Sigmoid colon (tissue), 7 donors: ENCODE results near the gene ASB7. TPM values are rescaled to one million over a fixed set of nuclear protein-coding genes. Genes with fewer than 3 reads are reported as not detected.

Experiments
- DNase-seq: peaks from one replicate; pipeline ENCODE4 v3.0.0-alpha.2; 2019
- H3K27ac ChIP-seq, 4 donors: fragments of 200-600 bp; sonication (generic); one replicate each; pipeline ENCODE4 v1.5.1; 2016 to 2019; ENCODE audit warnings: mild to moderate bottlenecking in 1 of 4
- H3K27me3 ChIP-seq, 3 donors: fragments of 200-600 bp; sonication (generic); one replicate each; pipeline ENCODE4 v1.5.1; 2019; ENCODE audit warnings: mild to moderate bottlenecking in 1 of 3
- H3K36me3 ChIP-seq, 4 donors: fragments of 200-600 bp; sonication (generic); one replicate each; pipeline ENCODE4 v1.5.1; 2016 to 2019
- H3K4me1 ChIP-seq, 4 donors: fragments of 200-600 bp; sonication (generic); one replicate each; pipeline ENCODE4 v1.5.1; 2017 to 2019
- H3K4me3 ChIP-seq, 4 donors: fragments of 200-600 bp; sonication (generic); one replicate each; pipeline ENCODE4 v1.5.1; 2017 to 2019; ENCODE audit warnings: mild to moderate bottlenecking in 2 of 4, moderate library complexity in 1 of 4
- H3K9me3 ChIP-seq, 4 donors: fragments of 200-600 bp in 3 of 4; sonication (generic) in 3 of 4; one replicate each; pipeline versions ENCODE4 v1.5.1 to v1.6.1; 2013 to 2019
- EP300 ChIP-seq, 4 donors: sonication (generic); formaldehyde crosslinking; IDR thresholded peaks; one replicate each; pipeline ENCODE4 v1.6.1; 2017; ENCODE audit warnings: antibody characterized with exemption in 4 of 4
- POLR2A ChIP-seq, 2 donors: fragments of 450-650 bp; IDR thresholded peaks; one replicate each; pipeline ENCODE4 v1.6.1; 2016; ENCODE audit warnings: antibody characterized with exemption in 2 of 2, mild to moderate bottlenecking in 2 of 2, moderate library complexity in 2 of 2
- POLR2AphosphoS5 ChIP-seq, 4 donors: sonication (generic); formaldehyde crosslinking; IDR thresholded peaks; one replicate each; pipeline ENCODE4 v1.6.1; 2017; ENCODE audit warnings: antibody characterized with exemption in 4 of 4
- WGBS, 2 donors: extraction: QIAGEN DNeasy Blood & Tissue Kit; methylation state at CpG; one replicate each; pipeline ENCODE4 v1.1.7; 2013; 5-methylcytosine and 5-hydroxymethylcytosine counted together
- intact Hi-C: fragments of 100-400 bp; cut with DNase I; formaldehyde crosslinking; loops from one replicate; pipeline ENCODE4 v1.15.1; 2023
- polyA plus RNA-seq, 3 donors: library from polyadenylated mRNA; stranded (reverse); fragments of 200-250 nt; gene quantifications; one replicate each; pipeline ENCODE4 v1.2.3, GENCODE V29; 2013
- total RNA-seq, 4 donors: library from RNA; depleted of rRNA; stranded (reverse); fragments of >200 nt; gene quantifications; one replicate each; pipeline ENCODE4 v1.1.0, GENCODE V29; 2016
- TF ChIP-seq, protein P1 (sequence below), 4 experiments: fragments of 450-650 bp in 3 of 4; fragments of 200-600 bp in 1 of 4; IDR thresholded peaks; one replicate each; pipeline ENCODE4 v1.5.1; 2016 to 2019; ENCODE audit warnings: antibody characterized with exemption in 4 of 4, mild to moderate bottlenecking in 3 of 4, moderate library complexity in 2 of 4
- donor health status: healthy with polysubstance abuse.
- donor health status: Bipolar disorder and iron deficiency.
- donor health status: healthy.

ASB7 gene
- total and polyA plus RNA-seq, 7 donors: 7.2 to 15.7 (median 10.7) TPM

DNA sequence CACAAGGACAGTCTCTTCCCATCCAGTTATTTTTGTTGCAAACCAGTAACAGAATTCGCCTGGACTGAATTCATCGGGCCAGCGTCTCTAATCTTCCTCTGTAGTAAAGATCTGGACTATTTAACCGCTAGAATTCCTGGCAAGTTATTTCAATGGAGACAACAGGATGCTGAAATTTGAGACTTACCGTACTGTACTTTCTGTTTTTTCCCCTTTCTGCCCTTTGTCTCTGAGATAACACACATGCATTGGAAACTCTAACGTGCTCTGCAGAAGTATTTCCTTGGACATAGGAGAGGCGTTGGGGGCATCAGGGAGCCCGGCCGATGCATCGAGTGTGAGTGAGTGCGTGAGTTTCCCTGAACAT is 61.5 kb downstream of the ASB7 start:
- DNase-seq: no peak
- intact Hi-C loops: no loop called here
- Histone ChIP-seq H3K36me3 (no peaks in the 10 kb centered on the region), H3K9me3 (no peaks in the 10 kb centered on the region), H3K4me3 (no peak overlapping the region), H3K27ac (peak overlapping the region in 2 of 4 donors; percentile 49 to 59), H3K27me3 (no peaks in the 10 kb centered on the region), H3K4me1 (peaks cover 0 to 52% (median 22%) of the 10 kb centered on the region in 4 donors)
- TF ChIP-seq, protein P1, sequence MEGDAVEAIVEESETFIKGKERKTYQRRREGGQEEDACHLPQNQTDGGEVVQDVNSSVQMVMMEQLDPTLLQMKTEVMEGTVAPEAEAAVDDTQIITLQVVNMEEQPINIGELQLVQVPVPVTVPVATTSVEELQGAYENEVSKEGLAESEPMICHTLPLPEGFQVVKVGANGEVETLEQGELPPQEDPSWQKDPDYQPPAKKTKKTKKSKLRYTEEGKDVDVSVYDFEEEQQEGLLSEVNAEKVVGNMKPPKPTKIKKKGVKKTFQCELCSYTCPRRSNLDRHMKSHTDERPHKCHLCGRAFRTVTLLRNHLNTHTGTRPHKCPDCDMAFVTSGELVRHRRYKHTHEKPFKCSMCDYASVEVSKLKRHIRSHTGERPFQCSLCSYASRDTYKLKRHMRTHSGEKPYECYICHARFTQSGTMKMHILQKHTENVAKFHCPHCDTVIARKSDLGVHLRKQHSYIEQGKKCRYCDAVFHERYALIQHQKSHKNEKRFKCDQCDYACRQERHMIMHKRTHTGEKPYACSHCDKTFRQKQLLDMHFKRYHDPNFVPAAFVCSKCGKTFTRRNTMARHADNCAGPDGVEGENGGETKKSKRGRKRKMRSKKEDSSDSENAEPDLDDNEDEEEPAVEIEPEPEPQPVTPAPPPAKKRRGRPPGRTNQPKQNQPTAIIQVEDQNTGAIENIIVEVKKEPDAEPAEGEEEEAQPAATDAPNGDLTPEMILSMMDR (IDR thresholded peaks at IDR 0.05): no peak
- TF ChIP-seq EP300 (IDR thresholded peaks at IDR 0.05) (no peak), POLR2AphosphoS5 (IDR thresholded peaks at IDR 0.05) (peak in 2 of 4 donors; percentile 25), POLR2A (IDR thresholded peaks at IDR 0.05) (no peak)
- 71 to 81% methylated on average over 11 of the region's 11 CpGs for WGBS, 2 donors

DNA sequence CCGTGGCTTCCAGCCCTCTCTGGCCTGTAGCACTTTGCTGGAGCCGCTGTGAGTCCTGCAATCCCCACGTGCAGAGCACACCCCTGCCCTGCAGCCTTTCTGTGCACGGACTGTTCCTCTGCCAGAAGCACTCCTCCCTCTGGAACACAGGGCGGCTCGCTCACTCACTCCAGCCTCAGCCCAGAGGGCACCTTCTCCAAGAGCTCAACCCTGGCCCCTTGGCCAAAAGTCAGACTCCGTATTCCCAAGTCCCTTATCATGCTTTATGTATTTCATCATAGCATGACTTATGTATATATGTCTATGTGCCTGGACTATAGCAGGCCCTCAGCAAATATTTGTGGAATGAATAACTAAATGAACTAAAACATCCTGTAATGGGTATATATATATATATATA is 63.2 kb downstream of the ASB7 start:
- 65 to 69% methylated on average over 7 of the region's 7 CpGs for WGBS, 2 donors
- H3K4me1 ChIP-seq: peaks cover 0 to 52% (median 22%) of the 10 kb centered on the region in 4 donors
- TF ChIP-seq EP300 (IDR thresholded peaks at IDR 0.05): no peak
- TF ChIP-seq, protein P1 (IDR thresholded peaks at IDR 0.05): no peak
- no peak for TF ChIP-seq POLR2AphosphoS5 (IDR thresholded peaks at IDR 0.05)
- no peak for TF ChIP-seq POLR2A (IDR thresholded peaks at IDR 0.05)
- no peaks in the 10 kb centered on the region for H3K36me3 ChIP-seq
- intact Hi-C loops: no loop called here
- H3K27me3 ChIP-seq: no peaks in the 10 kb centered on the region
- peak; percentile 65 for DNase-seq
- H3K27ac ChIP-seq: no peak overlapping the region
- no peaks in the 10 kb centered on the region for H3K9me3 ChIP-seq
- H3K4me3 ChIP-seq: no peak overlapping the region

DNA sequence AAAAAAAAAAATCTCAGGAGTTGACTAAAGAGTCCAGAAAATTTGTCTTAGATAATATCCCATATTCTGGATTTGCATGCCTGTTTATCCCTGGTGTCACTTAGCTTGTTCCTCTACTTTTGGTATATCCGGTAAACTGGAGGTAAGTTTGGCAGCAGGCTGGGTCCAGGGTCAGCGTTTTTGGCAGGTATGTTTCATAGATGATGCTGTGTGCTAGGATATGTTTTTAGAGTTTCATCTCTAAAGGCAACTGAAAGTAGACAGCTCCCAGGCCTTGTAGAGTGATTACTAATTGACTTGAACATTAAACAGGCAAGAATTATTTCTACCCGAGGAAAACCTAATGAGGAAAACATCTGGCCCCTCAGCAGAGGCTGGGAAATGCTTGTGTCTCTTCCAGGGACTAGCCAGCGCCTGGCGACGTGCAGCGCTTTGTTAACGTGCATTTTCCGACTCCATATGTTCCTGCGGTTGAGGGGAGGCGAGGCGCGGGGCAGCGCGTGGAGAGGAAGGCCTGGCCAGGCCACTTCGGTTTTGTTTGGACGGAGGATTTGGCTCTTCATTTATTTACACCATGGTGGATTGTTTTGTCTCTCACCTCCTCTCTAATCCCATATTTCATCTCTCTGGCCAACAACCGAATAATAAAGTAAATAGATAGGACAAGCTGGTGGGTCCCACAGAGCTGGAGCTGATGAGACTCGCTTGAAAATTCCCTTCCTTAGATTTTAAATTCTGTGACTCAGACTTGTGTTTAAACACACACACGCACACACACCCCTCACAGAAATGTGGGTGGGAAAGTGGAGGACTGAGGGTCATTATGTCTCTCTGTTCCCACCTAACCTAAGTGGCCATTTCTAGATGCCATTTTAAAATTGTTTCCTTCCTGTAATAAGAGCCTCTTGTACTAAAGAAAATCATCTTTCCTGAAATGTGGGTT is 65.3 kb downstream of the ASB7 start:
- no peak for TF ChIP-seq POLR2A (IDR thresholded peaks at IDR 0.05)
- TF ChIP-seq POLR2AphosphoS5 (IDR thresholded peaks at IDR 0.05): peak in 3 of 4 donors; percentile 37 to 67 (median 60)
- no peak for TF ChIP-seq EP300 (IDR thresholded peaks at IDR 0.05)
- TF ChIP-seq, protein P1 (IDR thresholded peaks at IDR 0.05): no peak
- peak; percentile 76 for DNase-seq
- Histone ChIP-seq H3K9me3 (no peaks in the 10 kb centered on the region), H3K27me3 (no peaks in the 10 kb centered on the region), H3K27ac (peak overlapping the region; percentile 57 to 71 (median 62)), H3K36me3 (no peaks in the 10 kb centered on the region), H3K4me1 (peaks cover 0 to 46% (median 22%) of the 10 kb centered on the region in 4 donors), H3K4me3 (no peak overlapping the region)
- WGBS, 2 donors: 80 to 82% methylated on average over 20 of the region's 20 CpGs
- intact Hi-C loops: no loop called here

DNA sequence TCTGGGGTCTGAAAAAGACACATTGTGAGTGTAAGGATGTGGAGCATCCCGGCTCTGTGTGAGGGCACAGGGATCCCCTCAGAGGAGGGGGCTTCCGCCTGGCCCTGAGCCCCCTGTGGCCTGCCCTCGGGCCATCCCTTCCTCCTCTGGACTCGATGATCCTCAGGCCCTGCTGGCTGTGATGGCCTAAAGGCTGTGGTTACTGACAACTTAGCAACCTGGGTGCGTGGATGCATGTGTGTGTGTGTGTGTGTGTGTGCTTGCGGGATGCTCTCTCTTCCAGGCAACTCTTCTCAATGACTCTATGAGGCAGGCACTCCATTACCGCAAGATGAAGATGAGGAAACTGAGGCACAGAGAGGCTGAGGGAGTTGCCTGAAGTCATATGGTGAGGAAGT is 66.0 kb downstream of the ASB7 start:
- H3K9me3 ChIP-seq: no peaks in the 10 kb centered on the region
- TF ChIP-seq EP300 (IDR thresholded peaks at IDR 0.05): no peak
- no peak for TF ChIP-seq POLR2AphosphoS5 (IDR thresholded peaks at IDR 0.05)
- TF ChIP-seq POLR2A (IDR thresholded peaks at IDR 0.05): no peak
- TF ChIP-seq, protein P1 (IDR thresholded peaks at IDR 0.05): no peak
- H3K27me3 ChIP-seq: no peaks in the 10 kb centered on the region
- DNase-seq: no peak
- peaks cover 0 to 41% (median 20%) of the 10 kb centered on the region in 4 donors for H3K4me1 ChIP-seq
- intact Hi-C loops: no loop called here
- H3K4me3 ChIP-seq: no peak overlapping the region
- 75 to 77% methylated on average over 7 of the region's 7 CpGs for WGBS, 2 donors
- peak overlapping the region; percentile 57 to 71 (median 62) for H3K27ac ChIP-seq
- H3K36me3 ChIP-seq: no peaks in the 10 kb centered on the region
